PC-9 (cell line): ENCODE measurements around the gene RITA1.
"Not testable (repeated sequence)": the region's sequence is repeated elsewhere in the genome, so short reads cannot be mapped to it uniquely, and the experiment has no call there.

Source experiments
- CTCF ChIP-seq: fragments of 200-600 bp; sonication (generic); conservative IDR thresholded peaks from 2 replicates; pipeline ENCODE4 v1.6.1; 2017; ENCODE audit warnings: mixed run types, antibody characterized with exemption, mild to moderate bottlenecking, moderate library complexity
- EZH2 ChIP-seq: fragments of 200-600 bp; sonication (generic); IDR thresholded peaks from 2 replicates; pipeline ENCODE4 v1.8.0; 2017; ENCODE audit warnings: antibody characterized with exemption, low read depth

DNA sequence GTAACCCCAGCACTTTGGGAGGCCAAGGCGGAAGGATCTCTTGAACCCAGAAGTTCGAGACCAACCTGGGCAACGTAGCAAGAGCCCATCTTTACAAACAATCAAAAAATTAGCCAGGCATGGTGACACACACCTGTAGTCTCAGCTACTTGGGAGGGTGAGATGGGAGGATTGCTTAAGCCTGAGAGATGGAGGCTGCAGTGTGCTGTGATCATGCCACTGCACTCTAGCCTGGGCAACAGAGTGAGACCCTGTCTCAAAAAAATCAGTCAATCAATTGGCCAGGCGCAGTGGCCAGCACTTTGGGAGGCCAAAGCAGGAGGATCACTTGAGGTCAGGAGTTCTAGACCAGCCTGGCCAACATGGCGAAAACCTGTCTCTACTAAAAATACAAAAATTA, 21.3 kb downstream of the RITA1 start:
- not testable (repeated sequence) for TF ChIP-seq EZH2, CTCF
